ENCODE results near the gene WRAP53.

WRAP53 gene

DNA sequence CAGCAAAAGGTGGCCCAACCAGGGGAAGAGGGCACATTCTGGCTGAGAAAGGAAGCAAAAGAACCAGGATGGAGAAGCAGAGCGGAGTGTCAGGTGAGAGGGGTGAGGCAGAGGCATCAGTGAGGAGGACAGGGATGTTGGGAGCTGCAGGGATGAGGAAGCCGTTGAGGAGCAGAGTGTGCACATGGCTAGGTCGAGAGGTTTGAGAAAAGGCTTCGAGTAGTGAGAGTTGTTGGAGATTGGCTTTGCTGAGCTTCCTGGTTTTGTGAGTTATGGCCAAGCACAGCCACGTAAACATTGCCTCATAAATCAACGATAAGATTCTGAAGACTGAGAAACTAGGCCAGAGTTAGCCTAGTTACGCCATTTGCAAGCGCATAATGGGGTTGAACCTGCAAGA, 56.1 kb downstream of the WRAP53 start:
- no peak for TF ChIP-seq CTCF (IDR thresholded peaks at IDR 0.05; ENCODE audit: insufficient read depth, low read length, missing control alignments)
- DNase-seq (ENCODE audit: low read depth, low spot score), result no peak
- POLR2A ChIA-PET, result interaction anchor here (1.2 kb wide), 1 partner anchor 113 kb away, joined by 5 read pairs; the partner anchor contains the start of gene NAA38
- no peak overlapping the region for H3K4me3 ChIP-seq (ENCODE audit: low read depth, low read length)
- CTCF ChIA-PET, result interaction anchor here (0.7 to 12.1 kb wide), 31 partner anchors 10 to 313 kb away, joined by 3 to 384 read pairs (median 9); partner anchors contain the start of genes CNTROB, DNAH2, KDM6B and TP53

- CTCF ChIA-PET, result interaction anchor here (0.9 to 12.1 kb wide), 7 partner anchors 20 to 243 kb away, joined by 3 to 384 read pairs (median 3); partner anchors contain the start of gene KDM6B
- H3K4me3 ChIP-seq (ENCODE audit: low read depth, low read length), result no peak overlapping the region
- POLR2A ChIA-PET, result no interaction called here
- TF ChIP-seq CTCF (IDR thresholded peaks at IDR 0.05; ENCODE audit: insufficient read depth, low read length, missing control alignments), result no peak
- DNase-seq (ENCODE audit: low read depth, low spot score), result peak; percentile 23
These were observed 57.6 kb downstream of the WRAP53 start for GRCh38 chr17:7745748-7746470.

GRCh38 chr17:7747635-7748071, 59.4 kb downstream of the WRAP53 start:
- CTCF ChIA-PET, result interaction anchor here (0.6 to 12.1 kb wide), 10 partner anchors 13 to 242 kb away, joined by 3 to 384 read pairs (median 3); partner anchors contain the start of gene TP53
- DNase-seq (ENCODE audit: low read depth, low spot score), result peak; percentile 29
- no peak for TF ChIP-seq CTCF (IDR thresholded peaks at IDR 0.05; ENCODE audit: insufficient read depth, low read length, missing control alignments)
- no peak overlapping the region for H3K4me3 ChIP-seq (ENCODE audit: low read depth, low read length)
- POLR2A ChIA-PET, result interaction anchor here (1.0 kb wide), 1 partner anchor 95 kb away, joined by 3 read pairs; no protein-coding TSS in a partner anchor

- no peak for TF ChIP-seq CTCF (IDR thresholded peaks at IDR 0.05; ENCODE audit: insufficient read depth, low read length, missing control alignments)
- no peak for DNase-seq (ENCODE audit: low read depth, low spot score)
- no peak overlapping the region for H3K4me3 ChIP-seq (ENCODE audit: low read depth, low read length)
- CTCF ChIA-PET, result interaction anchor here (0.6 to 12.1 kb wide), 9 partner anchors 13 to 309 kb away, joined by 3 to 384 read pairs (median 4); partner anchors contain the start of gene TP53
- POLR2A ChIA-PET, result interaction anchor here (0.6 to 1.0 kb wide), 2 partner anchors 19 to 95 kb away, joined by 3 to 7 read pairs; no protein-coding TSS in a partner anchor
These were observed 59.9 kb downstream of the WRAP53 start for GRCh38 chr17:7748076-7748775.

- ChIA-PET CTCF (interaction anchor here (12.1 kb wide), 1 partner anchor 29 kb away, joined by 384 read pairs; no protein-coding TSS in a partner anchor), POLR2A (no interaction called here)
- H3K4me3 ChIP-seq (ENCODE audit: low read depth, low read length), result no peak overlapping the region
- peak; percentile 71 for DNase-seq (ENCODE audit: low read depth, low spot score)
- TF ChIP-seq CTCF (IDR thresholded peaks at IDR 0.05; ENCODE audit: insufficient read depth, low read length, missing control alignments), result no peak
These were observed 62.1 kb downstream of the WRAP53 start for GRCh38 chr17:7750321-7750821.

All from AG04449 (cell line).